GM13976 (cell line): Measurements from ENCODE around the gene LPP.

Source experiments
- DNase-seq: peaks from one replicate; pipeline ENCODE4 v3.0.0; 2012; ENCODE audit warnings: low spot score
- CTCF ChIP-seq: IDR thresholded peaks from 2 replicates; pipeline ENCODE4 v1.5.1; 2012; ENCODE audit warnings: borderline replicate concordance, mild to moderate bottlenecking; ENCODE audit not compliant: insufficient read depth; ENCODE audit errors: extremely low read depth, missing control alignments, control extremely low read depth
- in situ Hi-C: fragments of 300-500 bp; cut with MboI; formaldehyde crosslinking; loops from one replicate; pipeline ENCODE4 v1.12.0; 2022; ENCODE audit warnings: low sequenced_read_pairs, mixed read lengths, inconsistent platforms; ENCODE audit not compliant: unreplicated experiment

LPP gene

GRCh38 chr3:188223936-188224335 lies 70.0 kb downstream of the LPP start:
- TF ChIP-seq CTCF, result no peak
- in situ Hi-C loops, result no loop called here

GRCh38 chr3:188227442-188227841 lies 73.5 kb downstream of the LPP start:
- TF ChIP-seq CTCF, result no peak
- in situ Hi-C loops, result no loop called here
- no peak for DNase-seq

More at GRCh38 chr3:188223936-188224335, 70.0 kb downstream of the LPP start:
- DNase-seq, result no peak

- DNase-seq, result no peak
- TF ChIP-seq CTCF, result no peak
- in situ Hi-C loops, result no loop called here
Measured at GRCh38 chr3:188229177-188229576, 75.2 kb downstream of the LPP start.

GRCh38 chr3:188229726-188230125 lies 75.8 kb downstream of the LPP start:
- TF ChIP-seq CTCF, result no peak
- in situ Hi-C loops, result no loop called here
- no peak for DNase-seq

- in situ Hi-C loops, result no loop called here
- DNase-seq, result no peak
- no peak for TF ChIP-seq CTCF
Measured at GRCh38 chr3:188230962-188231361, 77.0 kb downstream of the LPP start.

- no peak for DNase-seq
- TF ChIP-seq CTCF, result no peak
- in situ Hi-C loops, result no loop called here
Measured at GRCh38 chr3:188231456-188231855, 77.5 kb downstream of the LPP start.

GRCh38 chr3:188232656-188233055 lies 78.7 kb downstream of the LPP start:
- TF ChIP-seq CTCF, result no peak
- no peak for DNase-seq
- in situ Hi-C loops, result no loop called here
